Liver (tissue), 9 donors: Measurements from ENCODE around the gene KANSL1. TPM values are rescaled to one million over a fixed set of nuclear protein-coding genes. Genes with fewer than 3 reads are reported as not detected.

Source experiments
- DNase-seq: peaks from one replicate; pipeline ENCODE4 v3.0.0-alpha.2; 2017; ENCODE audit warnings: low spot score
- H3K27ac ChIP-seq, 2 donors: one replicate each; pipeline ENCODE4 v1.7.0; 2013; ENCODE audit warnings: inconsistent platforms in 2 of 2, low read length in 2 of 2, control low read depth in 1 of 2, low read depth in 1 of 2, mild to moderate bottlenecking in 1 of 2
- H3K27me3 ChIP-seq, 4 donors: one replicate each; pipeline versions ENCODE4 v1.6.1 to v1.7.0; 2013; ENCODE audit warnings: low read length in 3 of 4, inconsistent platforms in 1 of 4, mild to moderate bottlenecking in 1 of 4, moderate library complexity in 1 of 4; ENCODE audit not compliant: control insufficient read depth in 4 of 4, insufficient read depth in 4 of 4
- H3K36me3 ChIP-seq, 4 donors: one replicate each; pipeline versions ENCODE4 v1.6.1 to v1.7.0; 2013; ENCODE audit warnings: low read length in 3 of 4, mild to moderate bottlenecking in 3 of 4, low read depth in 1 of 4, moderate library complexity in 1 of 4; ENCODE audit not compliant: control insufficient read depth in 4 of 4, insufficient read depth in 3 of 4
- H3K4me1 ChIP-seq, 4 donors: one replicate each; pipeline versions ENCODE4 v1.6.1 to v1.7.0; 2013; ENCODE audit warnings: low read length in 3 of 4, mild to moderate bottlenecking in 3 of 4, moderate library complexity in 1 of 4; ENCODE audit not compliant: control insufficient read depth in 4 of 4, insufficient read depth in 4 of 4
- H3K4me3 ChIP-seq, 3 donors: one replicate each; pipeline versions ENCODE4 v1.6.1 to v1.7.0; 2013; ENCODE audit warnings: low read length in 3 of 3, control low read depth in 1 of 3, low read depth in 1 of 3, mild to moderate bottlenecking in 1 of 3
- H3K9ac ChIP-seq, 2 donors: one replicate each; pipeline ENCODE4 v1.7.0; 2013; ENCODE audit warnings: low read length in 2 of 2, mild to moderate bottlenecking in 2 of 2, moderate library complexity in 2 of 2, control low read depth in 1 of 2, low read depth in 1 of 2
- H3K9me3 ChIP-seq, 4 donors: one replicate each; pipeline versions ENCODE4 v1.6.1 to v1.7.0; 2013; ENCODE audit warnings: low read length in 3 of 4; ENCODE audit not compliant: control insufficient read depth in 4 of 4
- ATF3 ChIP-seq: IDR thresholded peaks from 2 replicates; pipeline ENCODE4 v1.6.1; 2016; ENCODE audit warnings: antibody characterized with exemption
- CTCF ChIP-seq: fragments of 150-350 bp; IDR thresholded peaks from 2 replicates; pipeline ENCODE4 v1.5.1; 2017; ENCODE audit warnings: improper control_type of control experiment, low read depth, low read length; ENCODE audit not compliant: missing input control
- FOXA2 ChIP-seq: IDR thresholded peaks from 2 replicates; pipeline ENCODE4 v1.6.1; 2016; ENCODE audit warnings: antibody characterized with exemption
- GABPA ChIP-seq, 2 donors: IDR thresholded peaks in 1 of 2; conservative IDR thresholded peaks in 1 of 2; 2 replicates each; pipeline ENCODE4 v1.6.1; 2016; ENCODE audit warnings: antibody characterized with exemption in 2 of 2, mild to moderate bottlenecking in 1 of 2, moderate library complexity in 1 of 2
- HNF4G ChIP-seq: IDR thresholded peaks from 2 replicates; pipeline ENCODE4 v1.6.1; 2016; ENCODE audit warnings: antibody characterized with exemption
- MAX ChIP-seq: IDR thresholded peaks from 2 replicates; pipeline ENCODE4 v1.6.1; 2016; ENCODE audit warnings: antibody characterized with exemption
- RAD21 ChIP-seq, 2 donors: IDR thresholded peaks; 2 replicates each; pipeline ENCODE4 v1.6.1; 2016; ENCODE audit warnings: antibody characterized with exemption in 2 of 2, mild to moderate bottlenecking in 2 of 2
- REST ChIP-seq: IDR thresholded peaks from 2 replicates; pipeline ENCODE4 v1.6.1; 2016; ENCODE audit warnings: antibody characterized with exemption, mild to moderate bottlenecking
- SP1 ChIP-seq: IDR thresholded peaks from 2 replicates; pipeline ENCODE4 v1.6.1; 2018; ENCODE audit warnings: antibody characterized with exemption, mild to moderate bottlenecking
- TAF1 ChIP-seq: conservative IDR thresholded peaks from 2 replicates; pipeline ENCODE4 v1.6.1; 2016; ENCODE audit warnings: antibody characterized with exemption, mild to moderate bottlenecking
- WGBS: extraction: QIAGEN DNeasy Blood & Tissue Kit; methylation state at CpG from one replicate; pipeline ENCODE4 v1.1.7; 2013; 5-methylcytosine and 5-hydroxymethylcytosine counted together
- polyA plus RNA-seq, 2 donors: library from polyadenylated mRNA; stranded (reverse) in 1 of 2; unstranded in 1 of 2; fragments of 200-250 nt in 1 of 2; fragments of >200 nt in 1 of 2; fragmentation: Nextera tagmentation in 1 of 2; extraction: Ambion mirVana in 1 of 2; gene quantifications; one replicate each; pipeline versions ENCODE4 v1.2.1 to v1.2.3, GENCODE V29; 2013 to 2015
- total RNA-seq, 2 donors: library from RNA; depleted of rRNA; stranded (reverse); fragments of >200 nt; gene quantifications; one replicate each; pipeline ENCODE4 v1.2.3, GENCODE V29; 2014
- TF ChIP-seq, protein P1 (sequence below): IDR thresholded peaks from 2 replicates; pipeline ENCODE4 v1.6.1; 2016; ENCODE audit warnings: antibody characterized with exemption
- donor health status: healthy.
- donor health status: healthy.
- donor health status: healthy.
- donor health status: healthy.
- donor health status: healthy.

Gene KANSL1
- total and polyA plus RNA-seq, 4 donors: 5.5 to 86.3 (median 24.0) TPM

DNA sequence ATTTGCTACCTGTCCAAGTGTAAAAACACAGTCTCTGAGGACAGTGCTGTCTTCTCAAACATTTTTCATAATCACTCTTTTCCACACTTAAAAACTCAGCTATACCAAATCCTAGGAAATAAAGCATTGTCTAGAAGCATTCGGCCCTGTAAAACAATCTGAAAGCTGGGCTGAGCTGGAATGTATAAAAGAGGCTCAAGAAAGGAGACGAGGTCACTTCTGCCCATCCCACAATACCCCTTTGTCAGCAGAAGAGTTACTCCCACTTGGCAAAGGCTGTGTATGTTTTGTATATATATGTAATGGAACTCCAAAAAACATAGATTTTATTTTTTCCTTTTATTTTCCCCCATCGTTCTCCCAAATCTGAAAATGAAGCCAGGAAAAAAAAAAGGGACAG is 150.3 kb downstream of the KANSL1 start:
- no peak for TF ChIP-seq FOXA2
- TF ChIP-seq HNF4G: no peak
- TF ChIP-seq CTCF: no peak
- no peak for TF ChIP-seq RAD21 (IDR thresholded peaks at IDR 0.05)
- TF ChIP-seq TAF1: no peak
- TF ChIP-seq ATF3: no peak
- TF ChIP-seq MAX: no peak
- TF ChIP-seq GABPA (IDR thresholded peaks at IDR 0.05 in 1 of 2, conservative IDR thresholded peaks at IDR 0.05 in 1 of 2): no peak
- Histone ChIP-seq H3K27ac (no peak overlapping the region), H3K4me3 (no peak overlapping the region), H3K4me1 (peaks cover 0 to 12% (median 8%) of the 10 kb centered on the region in 4 donors), H3K9ac (no peak overlapping the region), H3K9me3 (no peaks in the 10 kb centered on the region), H3K27me3 (no peaks in the 10 kb centered on the region), H3K36me3 (peaks cover 9 to 48% (median 29%) of the 10 kb centered on the region in 4 donors)
- no peak for DNase-seq
- WGBS: 81% methylated on average over 3 of the region's 3 CpGs

- no peak overlapping the region for H3K4me3 ChIP-seq
- H3K4me1 ChIP-seq: peaks cover 0 to 11% (median 8%) of the 10 kb centered on the region in 4 donors
- TF ChIP-seq GABPA (IDR thresholded peaks at IDR 0.05 in 1 of 2, conservative IDR thresholded peaks at IDR 0.05 in 1 of 2) (no peak), FOXA2 (no peak), REST (no peak), MAX (no peak), SP1 (no peak)
- TF ChIP-seq, protein P1, sequence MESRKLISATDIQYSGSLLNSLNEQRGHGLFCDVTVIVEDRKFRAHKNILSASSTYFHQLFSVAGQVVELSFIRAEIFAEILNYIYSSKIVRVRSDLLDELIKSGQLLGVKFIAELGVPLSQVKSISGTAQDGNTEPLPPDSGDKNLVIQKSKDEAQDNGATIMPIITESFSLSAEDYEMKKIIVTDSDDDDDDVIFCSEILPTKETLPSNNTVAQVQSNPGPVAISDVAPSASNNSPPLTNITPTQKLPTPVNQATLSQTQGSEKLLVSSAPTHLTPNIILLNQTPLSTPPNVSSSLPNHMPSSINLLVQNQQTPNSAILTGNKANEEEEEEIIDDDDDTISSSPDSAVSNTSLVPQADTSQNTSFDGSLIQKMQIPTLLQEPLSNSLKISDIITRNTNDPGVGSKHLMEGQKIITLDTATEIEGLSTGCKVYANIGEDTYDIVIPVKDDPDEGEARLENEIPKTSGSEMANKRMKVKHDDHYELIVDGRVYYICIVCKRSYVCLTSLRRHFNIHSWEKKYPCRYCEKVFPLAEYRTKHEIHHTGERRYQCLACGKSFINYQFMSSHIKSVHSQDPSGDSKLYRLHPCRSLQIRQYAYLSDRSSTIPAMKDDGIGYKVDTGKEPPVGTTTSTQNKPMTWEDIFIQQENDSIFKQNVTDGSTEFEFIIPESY: no peak
- no peak for DNase-seq
- 85% methylated on average over 2 of the region's 2 CpGs for WGBS
- peaks cover 8 to 52% (median 34%) of the 10 kb centered on the region in 4 donors for H3K36me3 ChIP-seq
- H3K9ac ChIP-seq: no peak overlapping the region
- no peaks in the 10 kb centered on the region for H3K9me3 ChIP-seq
- no peaks in the 10 kb centered on the region for H3K27me3 ChIP-seq
- no peak overlapping the region for H3K27ac ChIP-seq
Observed at GRCh38 chr17:46042246-46042645, 151.0 kb downstream of the KANSL1 start.
